GM23248 (cell line): ENCODE measurements around the gene TTC39A. TPM values are rescaled to one million over a fixed set of nuclear protein-coding genes. Genes with fewer than 3 reads are reported as not detected.

ENCODE experiments used
- DNase-seq: peaks from one replicate; pipeline ENCODE4 v3.0.0-alpha.2; 2015
- H2AFZ ChIP-seq: fragments of 200-600 bp; sonication (generic); 2 replicates; pipeline ENCODE4 v1.6.1; 2016; ENCODE audit warnings: antibody characterized with exemption
- H3F3A ChIP-seq: fragments of 200-600 bp; sonication (generic); 2 replicates; pipeline ENCODE4 v1.6.1; 2016; ENCODE audit warnings: mild to moderate bottlenecking, antibody characterized with exemption, mixed run types; ENCODE audit not compliant: insufficient read depth
- H3K27ac ChIP-seq: fragments of 200-600 bp; sonication (generic); 2 replicates; pipeline ENCODE4 v1.5.1; 2016; ENCODE audit warnings: mild to moderate bottlenecking
- H3K27me3 ChIP-seq: fragments of 200-600 bp; sonication (generic); replicated peaks from 2 replicates; pipeline ENCODE4 v1.6.1; 2016; ENCODE audit warnings: mild to moderate bottlenecking; ENCODE audit not compliant: insufficient read depth
- H3K36me3 ChIP-seq: fragments of 200-600 bp; sonication (generic); 2 replicates; pipeline ENCODE4 v1.6.1; 2016; ENCODE audit warnings: low read depth, mild to moderate bottlenecking
- H3K4me1 ChIP-seq: fragments of 200-600 bp; sonication (generic); 2 replicates; pipeline ENCODE4 v1.6.1; 2016; ENCODE audit warnings: mild to moderate bottlenecking; ENCODE audit not compliant: insufficient read depth
- H3K4me2 ChIP-seq: fragments of 200-600 bp; sonication (generic); one replicate; pipeline ENCODE4 v1.6.1; 2016; ENCODE audit warnings: mild to moderate bottlenecking; ENCODE audit not compliant: unreplicated experiment
- H3K4me3 ChIP-seq: fragments of 200-600 bp; sonication (generic); 2 replicates; pipeline ENCODE4 v1.5.1; 2016; ENCODE audit warnings: mild to moderate bottlenecking
- H3K79me2 ChIP-seq: fragments of 200-600 bp; sonication (generic); 2 replicates; pipeline ENCODE4 v1.6.1; 2016; ENCODE audit warnings: mild to moderate bottlenecking; ENCODE audit not compliant: insufficient read depth
- H3K9ac ChIP-seq: fragments of 200-600 bp; sonication (generic); 2 replicates; pipeline ENCODE4 v1.6.1; 2016; ENCODE audit warnings: mild to moderate bottlenecking
- H3K9me2 ChIP-seq: fragments of 200-600 bp; sonication (generic); 2 replicates; pipeline ENCODE4 v1.6.1; 2016; ENCODE audit warnings: mixed run types, mild to moderate bottlenecking, moderate library complexity; ENCODE audit not compliant: insufficient read depth
- H3K9me3 ChIP-seq: fragments of 200-600 bp; sonication (generic); one replicate; pipeline ENCODE4 v1.6.1; 2017; ENCODE audit warnings: low read depth
- H4K20me1 ChIP-seq: fragments of 200-600 bp; sonication (generic); 2 replicates; pipeline ENCODE4 v1.6.0; 2016; ENCODE audit not compliant: insufficient read depth
- EZH2 ChIP-seq: fragments of 200-600 bp; sonication (generic); IDR thresholded peaks from 2 replicates; pipeline ENCODE4 v1.6.1; 2018; ENCODE audit warnings: antibody characterized with exemption, mild to moderate bottlenecking; ENCODE audit not compliant: insufficient read depth, poor library complexity, severe bottlenecking
- EZH2phosphoT487 ChIP-seq: fragments of 200-600 bp; sonication (generic); IDR thresholded peaks from 2 replicates; pipeline ENCODE4 v1.6.1; 2018; ENCODE audit warnings: antibody characterized with exemption, moderate library complexity, mild to moderate bottlenecking, low read depth; ENCODE audit not compliant: insufficient read depth
- WGBS, 2 experiments: methylation state at CpG; one replicate each; pipeline ENCODE4 v1.1.6; 2015 to 2017; ENCODE audit warnings: low lambda C conversion rate in 2 of 2, low coverage in 1 of 2; ENCODE audit errors: missing lambda C conversion rate in 2 of 2; 5-methylcytosine and 5-hydroxymethylcytosine counted together
- in situ Hi-C: fragments of 300-500 bp; cut with MboI; formaldehyde crosslinking; loops from 2 replicates; pipeline ENCODE4 v1.15.0; 2020
- polyA plus RNA-seq: library from polyadenylated mRNA; unstranded; fragments of >200 nt; fragmentation: Nextera tagmentation; extraction: Ambion mirVana; gene quantifications from 2 replicates; pipeline ENCODE4 v1.2.1, GENCODE V29; 2016
- total RNA-seq: library from RNA; depleted of rRNA; stranded (reverse); fragments of >200 nt; shearing (Covaris generic); gene quantifications from 2 replicates; pipeline ENCODE4 v1.2.3, GENCODE V29; 2014

Gene TTC39A
- total and polyA plus RNA-seq, 2 experiments from 2014 or later: 0.15 TPM; not detected in 1

DNA sequence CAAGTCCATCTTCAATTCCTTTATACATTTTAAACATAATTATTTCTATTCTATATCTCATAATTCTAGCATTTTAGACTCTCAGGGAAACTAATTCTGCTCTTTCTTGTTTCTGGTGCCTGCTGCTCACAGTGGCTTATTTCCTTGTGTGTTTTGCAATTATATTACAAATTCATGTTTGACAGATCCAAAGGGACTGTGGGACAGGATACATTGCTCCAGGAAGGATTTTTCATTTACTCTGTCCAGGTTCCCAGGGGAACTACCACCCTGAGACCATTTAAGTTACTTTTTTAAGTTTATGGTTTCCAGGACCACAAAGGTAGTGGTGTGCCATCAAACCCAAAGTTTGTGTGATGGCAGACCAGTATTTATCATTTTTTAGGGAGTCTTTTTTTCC, 6.6 kb downstream of the TTC39A start:
- H3K79me2 ChIP-seq: no peaks in the 10 kb centered on the region
- H3K4me3 ChIP-seq: no peak overlapping the region
- no peak for DNase-seq

DNA sequence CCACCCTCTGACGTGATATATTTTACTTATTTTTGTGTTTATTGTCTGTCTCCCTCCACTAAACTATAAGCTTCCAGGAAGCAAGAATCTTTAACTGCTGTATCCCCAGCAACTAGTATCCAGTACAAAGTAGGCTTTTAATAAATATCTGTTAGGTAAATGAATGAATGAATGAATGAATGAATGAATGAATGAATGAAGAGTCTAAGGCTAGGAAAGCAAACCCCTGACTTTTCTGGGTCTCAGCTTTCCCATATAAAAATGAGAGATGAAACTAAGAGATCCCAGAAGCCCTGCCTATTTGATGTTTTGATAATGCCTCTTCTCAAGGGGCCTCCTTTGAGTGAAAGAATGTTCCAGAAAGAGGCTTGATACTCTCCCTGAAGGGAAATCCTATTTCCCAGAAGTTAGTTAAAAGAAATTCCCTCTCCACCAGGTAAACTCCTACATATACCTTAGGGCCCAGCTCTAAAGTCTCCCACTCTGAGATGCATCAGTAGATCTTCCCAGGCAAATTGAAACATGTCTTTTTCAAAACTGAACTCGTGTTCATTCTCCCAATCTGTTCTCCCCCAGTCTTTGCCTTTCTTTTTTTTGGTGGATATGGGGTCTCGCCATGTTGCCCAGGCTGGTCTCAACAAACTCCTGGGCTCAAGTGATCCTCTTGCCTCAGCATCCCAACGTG, 7.8 kb downstream of the TTC39A start:
- Histone ChIP-seq H3K27me3 (no peaks in the 10 kb centered on the region), H3K4me2 (no peak overlapping the region), H3K4me3 (no peak overlapping the region), H3K9ac (no peak overlapping the region), H3F3A (no peaks in the 10 kb centered on the region), H3K9me2 (no peaks in the 10 kb centered on the region), H3K79me2 (no peaks in the 10 kb centered on the region), H4K20me1 (no peaks in the 10 kb centered on the region), H3K36me3 (no peaks in the 10 kb centered on the region), H2AFZ (no peak overlapping the region), H3K27ac (no peak overlapping the region), H3K4me1 (no peaks in the 10 kb centered on the region), H3K9me3 (no peaks in the 10 kb centered on the region)
- no peak for DNase-seq
- 71 to 77% methylated on average over 4 of the region's 4 CpGs for WGBS, 2 experiments
- in situ Hi-C loops: no loop called here
- no peak for TF ChIP-seq EZH2phosphoT487
- no peak for TF ChIP-seq EZH2

More for the DNA sequence above, 6.6 kb downstream of the TTC39A start:
- in situ Hi-C loops: no loop called here
- no peaks in the 10 kb centered on the region for H3K9me2 ChIP-seq
- H3F3A ChIP-seq: no peaks in the 10 kb centered on the region
- H4K20me1 ChIP-seq: no peaks in the 10 kb centered on the region
- no peak overlapping the region for H3K27ac ChIP-seq
- TF ChIP-seq EZH2phosphoT487 (no peak), EZH2 (no peak)
- no peak overlapping the region for H3K9ac ChIP-seq
- no peaks in the 10 kb centered on the region for H3K27me3 ChIP-seq
- H3K9me3 ChIP-seq: no peaks in the 10 kb centered on the region
- H2AFZ ChIP-seq: no peak overlapping the region
- no peaks in the 10 kb centered on the region for H3K4me1 ChIP-seq
- no peak overlapping the region for H3K4me2 ChIP-seq
- no peaks in the 10 kb centered on the region for H3K36me3 ChIP-seq

- no peaks in the 10 kb centered on the region for H3K36me3 ChIP-seq
Observed at GRCh38 chr1:51321924-51322280, 8.5 kb downstream of the TTC39A start.

DNA sequence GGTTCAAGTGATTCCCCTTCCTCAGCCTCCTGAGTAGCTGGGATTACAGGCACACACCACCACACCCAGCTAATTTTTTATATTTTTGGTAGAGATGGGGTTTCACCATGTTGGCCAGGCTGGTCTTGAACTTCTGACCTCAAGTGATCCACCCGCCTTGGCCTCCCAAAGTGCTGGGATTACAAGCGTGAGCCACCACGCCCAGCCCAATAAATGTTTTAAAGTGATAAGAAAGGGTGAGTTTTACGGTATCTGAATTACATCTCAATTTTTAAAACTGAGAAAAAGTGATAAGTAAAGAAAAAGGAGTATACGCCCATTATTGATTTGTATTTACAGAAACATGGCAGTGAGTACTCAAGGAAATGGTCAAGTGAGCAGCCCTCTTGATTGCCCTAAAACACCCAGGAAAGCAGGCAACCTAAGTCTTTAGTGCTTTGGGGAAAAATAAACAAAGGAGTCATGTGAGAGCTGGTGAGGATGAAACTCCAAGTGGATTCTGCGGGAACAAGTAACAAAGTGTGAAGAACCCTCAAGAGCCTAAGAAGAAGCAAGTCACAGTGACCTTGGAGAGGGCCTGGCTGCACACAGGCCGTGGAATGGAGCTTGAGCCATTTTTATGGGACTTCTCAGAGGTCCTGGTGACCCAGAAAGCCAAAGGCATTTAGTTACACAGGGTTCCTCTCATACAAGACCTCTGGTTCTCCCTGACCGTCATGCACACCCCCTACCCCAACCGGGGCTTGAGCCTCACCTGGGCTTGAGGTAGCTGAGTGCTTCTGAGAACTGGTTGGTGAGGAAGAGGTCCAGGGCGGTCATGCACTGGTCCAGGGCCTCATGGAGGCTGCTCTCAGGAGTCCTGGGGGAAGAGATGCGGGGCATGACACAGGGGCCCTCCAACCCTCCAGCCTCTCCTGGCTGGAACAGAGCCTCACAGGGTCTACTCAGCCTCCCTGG, 9.1 kb downstream of the TTC39A start:
- H3K27me3 ChIP-seq: no peaks in the 10 kb centered on the region
- in situ Hi-C loops: no loop called here
- H3K4me2 ChIP-seq: no peak overlapping the region
- no peaks in the 10 kb centered on the region for H3F3A ChIP-seq
- DNase-seq: no peak
- H3K4me3 ChIP-seq: no peak overlapping the region
- H3K9ac ChIP-seq: no peak overlapping the region
- WGBS, 2 experiments: 90 to 92% methylated on average over 11 of the region's 11 CpGs
- no peaks in the 10 kb centered on the region for H3K36me3 ChIP-seq
- no peaks in the 10 kb centered on the region for H3K9me2 ChIP-seq
- no peak overlapping the region for H3K27ac ChIP-seq
- no peak overlapping the region for H2AFZ ChIP-seq
- no peaks in the 10 kb centered on the region for H3K79me2 ChIP-seq
- H4K20me1 ChIP-seq: no peaks in the 10 kb centered on the region
- no peaks in the 10 kb centered on the region for H3K4me1 ChIP-seq
- no peaks in the 10 kb centered on the region for H3K9me3 ChIP-seq
- no peak for TF ChIP-seq EZH2
- no peak for TF ChIP-seq EZH2phosphoT487

More at GRCh38 chr1:51321924-51322280, 8.5 kb downstream of the TTC39A start:
- no peaks in the 10 kb centered on the region for H3K79me2 ChIP-seq
- DNase-seq: no peak
- 64 to 75% methylated on average over 2 of the region's 2 CpGs for WGBS, 2 experiments
- no peak overlapping the region for H3K9ac ChIP-seq
- in situ Hi-C loops: no loop called here
- H3K27ac ChIP-seq: no peak overlapping the region
- no peak overlapping the region for H3K4me2 ChIP-seq
- H2AFZ ChIP-seq: no peak overlapping the region
- H3K9me2 ChIP-seq: no peaks in the 10 kb centered on the region
- H3F3A ChIP-seq: no peaks in the 10 kb centered on the region
- no peaks in the 10 kb centered on the region for H3K9me3 ChIP-seq
- H3K27me3 ChIP-seq: no peaks in the 10 kb centered on the region
- H3K4me1 ChIP-seq: no peaks in the 10 kb centered on the region
- H4K20me1 ChIP-seq: no peaks in the 10 kb centered on the region
- H3K4me3 ChIP-seq: no peak overlapping the region
- TF ChIP-seq EZH2phosphoT487: no peak
- TF ChIP-seq EZH2: no peak
